ENCODE results near the gene AGBL4.

AGBL4 gene

DNA sequence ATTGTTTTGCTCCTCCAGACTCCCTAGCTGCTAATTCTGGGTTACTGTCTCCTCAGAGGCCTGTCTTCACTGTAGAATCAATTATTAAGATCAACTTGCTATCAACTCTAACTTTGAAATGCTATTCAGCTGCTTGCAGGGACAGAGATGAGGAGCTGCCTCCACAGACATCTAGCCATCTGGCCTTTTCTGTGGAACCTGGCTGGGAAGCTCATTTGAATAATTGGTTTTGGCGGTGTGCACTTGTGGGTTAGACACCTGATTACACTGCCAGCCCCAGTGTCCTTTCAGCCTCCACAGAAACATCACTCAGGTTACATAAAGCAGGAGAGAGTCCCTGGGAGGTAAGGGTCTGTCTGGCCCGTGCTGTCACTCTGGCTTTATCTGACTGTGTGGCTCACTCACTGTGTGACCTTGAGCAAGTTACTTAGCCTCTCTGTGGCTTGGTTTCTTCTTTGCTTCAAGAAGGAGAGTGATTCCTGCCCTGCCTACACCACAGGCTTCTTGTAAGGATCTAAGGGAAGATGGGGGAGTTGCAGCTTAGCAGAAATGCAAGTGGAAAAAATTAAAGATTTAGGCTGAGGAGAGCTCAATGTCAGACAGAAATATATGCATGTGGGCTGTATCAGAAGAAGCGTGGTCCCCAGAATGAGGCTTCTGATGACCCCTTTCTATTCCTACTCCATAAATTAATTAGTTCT, 1378.7 kb downstream of the AGBL4 start:
- DNase-seq, result peak; percentile 80
- H3K27ac ChIP-seq, result peak overlapping the region; percentile 97
- TF ChIP-seq CTCF (IDR thresholded peaks at IDR 0.05; ENCODE audit: low read depth, low read length), result no peak
- no peaks in the 10 kb centered on the region for H3K9me3 ChIP-seq (ENCODE audit: severe bottlenecking)
- H3K4me3 ChIP-seq (ENCODE audit: low read depth, low read length), result peak overlapping the region; percentile 5
- H3K27me3 ChIP-seq (ENCODE audit: insufficient read depth, low read depth, severe bottlenecking), result no peaks in the 10 kb centered on the region
- no peaks in the 10 kb centered on the region for H3K36me3 ChIP-seq

GRCh38 chr1:48644190-48644900, 1379.4 kb downstream of the AGBL4 start:
- no peak for TF ChIP-seq CTCF (IDR thresholded peaks at IDR 0.05; ENCODE audit: low read depth, low read length)
- Histone ChIP-seq H3K9me3 (ENCODE audit: severe bottlenecking) (no peaks in the 10 kb centered on the region), H3K4me3 (ENCODE audit: low read depth, low read length) (peak overlapping the region; percentile 5), H3K36me3 (no peaks in the 10 kb centered on the region), H3K27ac (peak overlapping the region; percentile 97), H3K27me3 (ENCODE audit: insufficient read depth, low read depth, severe bottlenecking) (no peaks in the 10 kb centered on the region)
- peak; percentile 50 for DNase-seq

DNA sequence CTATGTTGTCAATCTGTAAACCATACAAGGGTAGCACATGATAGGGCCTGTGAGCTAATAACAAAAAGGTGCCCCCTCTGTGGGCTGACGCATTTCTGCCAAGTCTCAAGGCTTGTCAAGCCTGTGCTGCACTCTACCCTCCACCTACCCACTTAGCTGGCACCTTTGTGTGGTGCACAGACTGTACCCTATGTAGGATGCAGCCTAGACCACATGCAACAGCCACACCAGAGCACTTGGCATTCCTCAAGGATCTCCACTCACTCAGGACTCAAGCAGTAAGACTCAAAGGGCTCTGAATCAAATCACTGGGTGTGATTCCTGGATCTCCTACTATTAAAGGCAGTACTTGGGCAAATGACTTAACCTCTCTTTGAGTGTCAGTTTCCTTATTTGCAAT, 1380.6 kb downstream of the AGBL4 start:
- DNase-seq, result no peak
- no peak overlapping the region for H3K4me3 ChIP-seq (ENCODE audit: low read depth, low read length)
- no peak overlapping the region for H3K27ac ChIP-seq
- H3K27me3 ChIP-seq (ENCODE audit: insufficient read depth, low read depth, severe bottlenecking), result no peaks in the 10 kb centered on the region
- no peaks in the 10 kb centered on the region for H3K36me3 ChIP-seq
- no peaks in the 10 kb centered on the region for H3K9me3 ChIP-seq (ENCODE audit: severe bottlenecking)
- TF ChIP-seq CTCF (IDR thresholded peaks at IDR 0.05; ENCODE audit: low read depth, low read length), result no peak

GRCh38 chr1:48640836-48641492, 1382.8 kb downstream of the AGBL4 start:
- no peak for TF ChIP-seq CTCF (IDR thresholded peaks at IDR 0.05; ENCODE audit: low read depth, low read length)
- no peak for DNase-seq
- Histone ChIP-seq H3K27ac (no peak overlapping the region), H3K36me3 (no peaks in the 10 kb centered on the region), H3K4me3 (ENCODE audit: low read depth, low read length) (no peak overlapping the region), H3K27me3 (ENCODE audit: insufficient read depth, low read depth, severe bottlenecking) (no peaks in the 10 kb centered on the region), H3K9me3 (ENCODE audit: severe bottlenecking) (no peaks in the 10 kb centered on the region)

DNA sequence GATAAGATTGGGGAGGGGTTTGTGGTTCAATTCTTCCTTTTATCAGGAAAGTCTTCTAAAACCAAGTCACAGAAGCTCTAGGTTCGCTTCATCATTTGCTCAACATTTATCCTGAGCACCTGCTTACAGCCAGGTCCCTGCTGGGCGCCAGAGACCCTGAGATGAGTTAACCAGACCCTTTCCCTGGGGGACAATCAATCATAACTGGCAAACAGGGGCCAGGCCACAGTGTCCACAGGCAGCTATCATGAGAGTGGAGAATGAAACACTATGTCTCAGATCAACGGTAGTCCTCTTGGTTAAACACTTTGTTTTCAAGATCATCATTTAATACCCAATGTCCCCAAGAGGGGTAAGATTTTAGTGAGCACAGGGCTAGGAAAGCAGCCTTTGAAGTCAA, 1393.9 kb downstream of the AGBL4 start:
- no peak for DNase-seq
- Histone ChIP-seq H3K9me3 (ENCODE audit: severe bottlenecking) (no peaks in the 10 kb centered on the region), H3K4me3 (ENCODE audit: low read depth, low read length) (no peak overlapping the region), H3K27ac (no peak overlapping the region), H3K27me3 (ENCODE audit: insufficient read depth, low read depth, severe bottlenecking) (no peaks in the 10 kb centered on the region), H3K36me3 (no peaks in the 10 kb centered on the region)
- no peak for TF ChIP-seq CTCF (IDR thresholded peaks at IDR 0.05; ENCODE audit: low read depth, low read length)
